ENCODE data around the gene GPR137. TPM values are rescaled to one million over a fixed set of nuclear protein-coding genes. Genes with fewer than 3 reads are reported as not detected.

Gene GPR137
- total and polyA plus RNA-seq, 7 donors, result 12.2 to 35.0 (median 17.4) TPM

GRCh38 chr11:64263021-64263946, 22.4 kb upstream of the GPR137 start:
- DNase-seq, result no peak
- TF ChIP-seq EP300 (IDR thresholded peaks at IDR 0.05) (no peak), CTCF (IDR thresholded peaks at IDR 0.05) (no peak), POLR2AphosphoS5 (IDR thresholded peaks at IDR 0.05) (no peak), POLR2A (IDR thresholded peaks at IDR 0.05) (no peak)
- Histone ChIP-seq H3K9me3 (no peaks in the 10 kb centered on the region), H3K27me3 (no peaks in the 10 kb centered on the region), H3K36me3 (peaks cover 0 to 69% (median 44%) of the 10 kb centered on the region in 4 donors), H3K27ac (no peak overlapping the region), H3K4me1 (peaks cover 0 to 14% (median 13%) of the 10 kb centered on the region in 4 donors), H3K4me3 (no peak overlapping the region)
- 87% methylated on average over 29 of the region's 29 CpGs for WGBS, 2 donors
- intact Hi-C loops (cut with DNase I), result no loop called here

- H3K9me3 ChIP-seq, result no peaks in the 10 kb centered on the region
- DNase-seq, result no peak
- WGBS, 2 donors, result 95 to 96% methylated on average over 8 of the region's 8 CpGs
- no peak for TF ChIP-seq POLR2AphosphoS5 (IDR thresholded peaks at IDR 0.05)
- no peak for TF ChIP-seq CTCF (IDR thresholded peaks at IDR 0.05)
- TF ChIP-seq POLR2A (IDR thresholded peaks at IDR 0.05), result no peak
- no peak for TF ChIP-seq EP300 (IDR thresholded peaks at IDR 0.05)
- intact Hi-C loops (cut with DNase I), result no loop called here
- peaks cover 0 to 63% (median 37%) of the 10 kb centered on the region in 4 donors for H3K36me3 ChIP-seq
- no peak overlapping the region for H3K4me3 ChIP-seq
- no peak overlapping the region for H3K27ac ChIP-seq
- H3K4me1 ChIP-seq, result peaks cover 0 to 21% (median 20%) of the 10 kb centered on the region in 4 donors
- H3K27me3 ChIP-seq, result no peaks in the 10 kb centered on the region
Measured at GRCh38 chr11:64263947-64264317, 21.7 kb upstream of the GPR137 start.

GRCh38 chr11:64264371-64264852, 21.2 kb upstream of the GPR137 start:
- intact Hi-C loops (cut with DNase I), result no loop called here
- Histone ChIP-seq H3K4me1 (peaks cover 0 to 25% (median 21%) of the 10 kb centered on the region in 4 donors), H3K9me3 (no peaks in the 10 kb centered on the region), H3K36me3 (peaks cover 0 to 58% (median 33%) of the 10 kb centered on the region in 4 donors), H3K27ac (no peak overlapping the region), H3K27me3 (no peaks in the 10 kb centered on the region), H3K4me3 (no peak overlapping the region)
- 87 to 88% methylated on average over 10 of the region's 10 CpGs for WGBS, 2 donors
- TF ChIP-seq CTCF (IDR thresholded peaks at IDR 0.05), result no peak
- no peak for TF ChIP-seq POLR2AphosphoS5 (IDR thresholded peaks at IDR 0.05)
- no peak for TF ChIP-seq EP300 (IDR thresholded peaks at IDR 0.05)
- no peak for TF ChIP-seq POLR2A (IDR thresholded peaks at IDR 0.05)
- no peak for DNase-seq

- peaks cover 0 to 53% (median 25%) of the 10 kb centered on the region in 4 donors for H3K36me3 ChIP-seq
- TF ChIP-seq POLR2A (IDR thresholded peaks at IDR 0.05) (no peak), EP300 (IDR thresholded peaks at IDR 0.05) (no peak), POLR2AphosphoS5 (IDR thresholded peaks at IDR 0.05) (no peak), CTCF (IDR thresholded peaks at IDR 0.05) (no peak)
- no peak overlapping the region for H3K27ac ChIP-seq
- intact Hi-C loops (cut with DNase I), result no loop called here
- H3K4me1 ChIP-seq, result peaks cover 0 to 25% (median 21%) of the 10 kb centered on the region in 4 donors
- no peaks in the 10 kb centered on the region for H3K27me3 ChIP-seq
- no peak for DNase-seq
- H3K9me3 ChIP-seq, result no peaks in the 10 kb centered on the region
- WGBS, 2 donors, result 91 to 94% methylated on average over 35 of the region's 35 CpGs
- no peak overlapping the region for H3K4me3 ChIP-seq
Measured at GRCh38 chr11:64265176-64266160, 20.2 kb upstream of the GPR137 start.
